DND-41 (cell line): ENCODE data around the gene CTDSP2.

Source experiments
- CTCF ChIP-seq: IDR thresholded peaks from 2 replicates; pipeline ENCODE4 v1.5.1; 2012; ENCODE audit warnings: borderline replicate concordance, low read length, moderate library complexity, mild to moderate bottlenecking; ENCODE audit not compliant: poor library complexity, severe bottlenecking; ENCODE audit errors: extremely low read depth
- EZH2 ChIP-seq: IDR thresholded peaks from 3 replicates; pipeline ENCODE4 v1.6.1; 2012; ENCODE audit warnings: borderline replicate concordance, low read depth, mild to moderate bottlenecking, moderate library complexity, low read length, inconsistent platforms; ENCODE audit not compliant: severe bottlenecking

- TF ChIP-seq CTCF (no peak), EZH2 (no peak)
These were observed 848 bp downstream of the CTDSP2 start for GRCh38 chr12:57845478-57846284.
